H1 (cell line): ENCODE results near the gene GRAMD1B. TPM values are rescaled to one million over a fixed set of nuclear protein-coding genes. Genes with fewer than 3 reads are reported as not detected.

Experiments used
- CEBPB ChIP-seq: IDR thresholded peaks from 2 replicates; pipeline ENCODE4 v1.6.1; 2012; ENCODE audit warnings: low read depth, low read length
- CHD1 ChIP-seq: IDR thresholded peaks from 2 replicates; pipeline ENCODE4 v1.6.1; 2012; ENCODE audit warnings: low read depth, low read length, improper control_type of control experiment
- CHD2 ChIP-seq: IDR thresholded peaks from 2 replicates; pipeline ENCODE4 v1.6.1; 2012; ENCODE audit warnings: low read length, improper control_type of control experiment
- CREB1 ChIP-seq: IDR thresholded peaks from 2 replicates; pipeline ENCODE4 v1.6.1; 2012; ENCODE audit warnings: inconsistent platforms
- HDAC6 ChIP-seq: IDR thresholded peaks from one replicate; pipeline ENCODE4 v1.7.1; 2012; ENCODE audit warnings: low read depth, mild to moderate bottlenecking, inconsistent platforms, low read length, moderate library complexity
- JUN ChIP-seq: IDR thresholded peaks from 2 replicates; pipeline ENCODE4 v1.6.1; 2011; ENCODE audit warnings: low read depth, mild to moderate bottlenecking, improper control_type of control experiment, low read length
- KDM1A ChIP-seq: fragments of 200-600, 300-600 bp; sonication (generic); IDR thresholded peaks from 2 replicates; pipeline ENCODE4 v1.7.1; 2016; ENCODE audit warnings: mild to moderate bottlenecking, low read length, borderline replicate concordance
- POLR2AphosphoS5 ChIP-seq: IDR thresholded peaks from 2 replicates; pipeline ENCODE4 v1.6.1; 2011; ENCODE audit warnings: low read depth, low read length
- RBBP5 ChIP-seq: IDR thresholded peaks from 2 replicates; pipeline ENCODE4 v1.7.1; 2012; ENCODE audit warnings: low read depth, mild to moderate bottlenecking, inconsistent platforms, low read length, moderate library complexity, borderline replicate concordance
- TAF1 ChIP-seq: IDR thresholded peaks from 2 replicates; pipeline ENCODE4 v1.6.1; 2011; ENCODE audit warnings: mild to moderate bottlenecking, low read depth, low read length
- polyA plus RNA-seq, 7 experiments: library from polyadenylated mRNA; depleted of rRNA in 3 of 7; stranded (reverse) in 5 of 7; unstranded in 2 of 7; fragments of >200 nt in 5 of 7; fragments of 200-250 nt in 2 of 7; gene quantifications; 1 replicate in 5 of 7; 2 replicates in 1 of 7; 4 replicates in 1 of 7; pipeline versions ENCODE4 v1.2.1 to v1.2.3, GENCODE V29; 2011 to 2013; ENCODE audit warnings: missing spikeins in 2 of 7, mixed read lengths in 2 of 7
- total RNA-seq: library from RNA; stranded (reverse); fragmentation: NEBNext Ultra II Directional; extraction: Animal tissue kit (Norgen Biotek cat#: 25700); gene quantifications from 2 replicates; pipeline ENCODE4 v1.2.1, GENCODE V29; 2021
- TF ChIP-seq, protein P1 (sequence below): fragments of 300-600 bp; sonication (generic); IDR thresholded peaks from 2 replicates; pipeline ENCODE4 v1.7.1; 2012; ENCODE audit warnings: low read length, moderate library complexity, mild to moderate bottlenecking, inconsistent platforms; ENCODE audit not compliant: insufficient replicate concordance
- TF ChIP-seq, protein P2 (sequence below): IDR thresholded peaks from 2 replicates; pipeline ENCODE4 v1.6.1; 2012; ENCODE audit warnings: low read length, inconsistent platforms

The GRAMD1B gene
- total and polyA plus RNA-seq, 2 of the 8 experiments (the other 6 are each of a cell fraction or from before 2014, with no cell fraction given): 10.1 to 21.2 TPM

DNA sequence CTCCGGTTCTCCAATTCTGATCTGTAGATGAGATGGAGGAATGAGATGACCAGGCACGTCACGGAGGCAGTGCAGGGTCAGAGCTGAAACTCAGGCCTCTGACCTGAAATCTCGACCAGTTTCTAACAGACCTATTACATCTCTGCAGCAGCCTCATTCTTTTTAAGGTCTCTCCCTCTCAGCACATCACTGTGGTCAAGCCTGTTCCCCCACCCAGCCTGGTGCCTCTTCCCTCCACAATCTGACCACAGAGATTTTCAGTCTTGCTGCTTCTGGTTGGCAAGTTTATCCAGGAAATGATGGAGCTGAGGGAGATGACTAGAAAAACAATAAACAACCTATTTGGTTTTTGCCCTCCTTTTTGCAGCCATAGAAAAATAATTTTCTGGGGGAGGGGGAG is 9.5 kb downstream of the GRAMD1B start (continued):
- TF ChIP-seq, protein P1, sequence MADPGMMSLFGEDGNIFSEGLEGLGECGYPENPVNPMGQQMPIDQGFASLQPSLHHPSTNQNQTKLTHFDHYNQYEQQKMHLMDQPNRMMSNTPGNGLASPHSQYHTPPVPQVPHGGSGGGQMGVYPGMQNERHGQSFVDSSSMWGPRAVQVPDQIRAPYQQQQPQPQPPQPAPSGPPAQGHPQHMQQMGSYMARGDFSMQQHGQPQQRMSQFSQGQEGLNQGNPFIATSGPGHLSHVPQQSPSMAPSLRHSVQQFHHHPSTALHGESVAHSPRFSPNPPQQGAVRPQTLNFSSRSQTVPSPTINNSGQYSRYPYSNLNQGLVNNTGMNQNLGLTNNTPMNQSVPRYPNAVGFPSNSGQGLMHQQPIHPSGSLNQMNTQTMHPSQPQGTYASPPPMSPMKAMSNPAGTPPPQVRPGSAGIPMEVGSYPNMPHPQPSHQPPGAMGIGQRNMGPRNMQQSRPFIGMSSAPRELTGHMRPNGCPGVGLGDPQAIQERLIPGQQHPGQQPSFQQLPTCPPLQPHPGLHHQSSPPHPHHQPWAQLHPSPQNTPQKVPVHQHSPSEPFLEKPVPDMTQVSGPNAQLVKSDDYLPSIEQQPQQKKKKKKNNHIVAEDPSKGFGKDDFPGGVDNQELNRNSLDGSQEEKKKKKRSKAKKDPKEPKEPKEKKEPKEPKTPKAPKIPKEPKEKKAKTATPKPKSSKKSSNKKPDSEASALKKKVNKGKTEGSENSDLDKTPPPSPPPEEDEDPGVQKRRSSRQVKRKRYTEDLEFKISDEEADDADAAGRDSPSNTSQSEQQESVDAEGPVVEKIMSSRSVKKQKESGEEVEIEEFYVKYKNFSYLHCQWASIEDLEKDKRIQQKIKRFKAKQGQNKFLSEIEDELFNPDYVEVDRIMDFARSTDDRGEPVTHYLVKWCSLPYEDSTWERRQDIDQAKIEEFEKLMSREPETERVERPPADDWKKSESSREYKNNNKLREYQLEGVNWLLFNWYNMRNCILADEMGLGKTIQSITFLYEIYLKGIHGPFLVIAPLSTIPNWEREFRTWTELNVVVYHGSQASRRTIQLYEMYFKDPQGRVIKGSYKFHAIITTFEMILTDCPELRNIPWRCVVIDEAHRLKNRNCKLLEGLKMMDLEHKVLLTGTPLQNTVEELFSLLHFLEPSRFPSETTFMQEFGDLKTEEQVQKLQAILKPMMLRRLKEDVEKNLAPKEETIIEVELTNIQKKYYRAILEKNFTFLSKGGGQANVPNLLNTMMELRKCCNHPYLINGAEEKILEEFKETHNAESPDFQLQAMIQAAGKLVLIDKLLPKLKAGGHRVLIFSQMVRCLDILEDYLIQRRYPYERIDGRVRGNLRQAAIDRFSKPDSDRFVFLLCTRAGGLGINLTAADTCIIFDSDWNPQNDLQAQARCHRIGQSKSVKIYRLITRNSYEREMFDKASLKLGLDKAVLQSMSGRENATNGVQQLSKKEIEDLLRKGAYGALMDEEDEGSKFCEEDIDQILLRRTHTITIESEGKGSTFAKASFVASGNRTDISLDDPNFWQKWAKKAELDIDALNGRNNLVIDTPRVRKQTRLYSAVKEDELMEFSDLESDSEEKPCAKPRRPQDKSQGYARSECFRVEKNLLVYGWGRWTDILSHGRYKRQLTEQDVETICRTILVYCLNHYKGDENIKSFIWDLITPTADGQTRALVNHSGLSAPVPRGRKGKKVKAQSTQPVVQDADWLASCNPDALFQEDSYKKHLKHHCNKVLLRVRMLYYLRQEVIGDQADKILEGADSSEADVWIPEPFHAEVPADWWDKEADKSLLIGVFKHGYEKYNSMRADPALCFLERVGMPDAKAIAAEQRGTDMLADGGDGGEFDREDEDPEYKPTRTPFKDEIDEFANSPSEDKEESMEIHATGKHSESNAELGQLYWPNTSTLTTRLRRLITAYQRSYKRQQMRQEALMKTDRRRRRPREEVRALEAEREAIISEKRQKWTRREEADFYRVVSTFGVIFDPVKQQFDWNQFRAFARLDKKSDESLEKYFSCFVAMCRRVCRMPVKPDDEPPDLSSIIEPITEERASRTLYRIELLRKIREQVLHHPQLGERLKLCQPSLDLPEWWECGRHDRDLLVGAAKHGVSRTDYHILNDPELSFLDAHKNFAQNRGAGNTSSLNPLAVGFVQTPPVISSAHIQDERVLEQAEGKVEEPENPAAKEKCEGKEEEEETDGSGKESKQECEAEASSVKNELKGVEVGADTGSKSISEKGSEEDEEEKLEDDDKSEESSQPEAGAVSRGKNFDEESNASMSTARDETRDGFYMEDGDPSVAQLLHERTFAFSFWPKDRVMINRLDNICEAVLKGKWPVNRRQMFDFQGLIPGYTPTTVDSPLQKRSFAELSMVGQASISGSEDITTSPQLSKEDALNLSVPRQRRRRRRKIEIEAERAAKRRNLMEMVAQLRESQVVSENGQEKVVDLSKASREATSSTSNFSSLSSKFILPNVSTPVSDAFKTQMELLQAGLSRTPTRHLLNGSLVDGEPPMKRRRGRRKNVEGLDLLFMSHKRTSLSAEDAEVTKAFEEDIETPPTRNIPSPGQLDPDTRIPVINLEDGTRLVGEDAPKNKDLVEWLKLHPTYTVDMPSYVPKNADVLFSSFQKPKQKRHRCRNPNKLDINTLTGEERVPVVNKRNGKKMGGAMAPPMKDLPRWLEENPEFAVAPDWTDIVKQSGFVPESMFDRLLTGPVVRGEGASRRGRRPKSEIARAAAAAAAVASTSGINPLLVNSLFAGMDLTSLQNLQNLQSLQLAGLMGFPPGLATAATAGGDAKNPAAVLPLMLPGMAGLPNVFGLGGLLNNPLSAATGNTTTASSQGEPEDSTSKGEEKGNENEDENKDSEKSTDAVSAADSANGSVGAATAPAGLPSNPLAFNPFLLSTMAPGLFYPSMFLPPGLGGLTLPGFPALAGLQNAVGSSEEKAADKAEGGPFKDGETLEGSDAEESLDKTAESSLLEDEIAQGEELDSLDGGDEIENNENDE: no peak
- TF ChIP-seq POLR2AphosphoS5 (no peak), CHD1 (no peak), CHD2 (no peak), KDM1A (no peak), JUN (no peak), CREB1 (no peak), CEBPB (no peak), RBBP5 (no peak), TAF1 (no peak), HDAC6 (no peak)
- TF ChIP-seq, protein P2, sequence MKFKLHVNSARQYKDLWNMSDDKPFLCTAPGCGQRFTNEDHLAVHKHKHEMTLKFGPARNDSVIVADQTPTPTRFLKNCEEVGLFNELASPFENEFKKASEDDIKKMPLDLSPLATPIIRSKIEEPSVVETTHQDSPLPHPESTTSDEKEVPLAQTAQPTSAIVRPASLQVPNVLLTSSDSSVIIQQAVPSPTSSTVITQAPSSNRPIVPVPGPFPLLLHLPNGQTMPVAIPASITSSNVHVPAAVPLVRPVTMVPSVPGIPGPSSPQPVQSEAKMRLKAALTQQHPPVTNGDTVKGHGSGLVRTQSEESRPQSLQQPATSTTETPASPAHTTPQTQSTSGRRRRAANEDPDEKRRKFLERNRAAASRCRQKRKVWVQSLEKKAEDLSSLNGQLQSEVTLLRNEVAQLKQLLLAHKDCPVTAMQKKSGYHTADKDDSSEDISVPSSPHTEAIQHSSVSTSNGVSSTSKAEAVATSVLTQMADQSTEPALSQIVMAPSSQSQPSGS: no peak
